Choroid plexus epithelial cell (primary cell): ENCODE data around the gene COX7A2L.

Experiments
- DNase-seq: peaks from one replicate; pipeline ENCODE4 v3.0.0-alpha.2; 2010; ENCODE audit warnings: low read depth
- H3K4me3 ChIP-seq: 2 replicates; pipeline ENCODE4 v1.5.1; 2011; ENCODE audit warnings: low read depth, mild to moderate bottlenecking, control low read depth, low read length, moderate library complexity
- TF ChIP-seq, protein P1 (sequence below): conservative IDR thresholded peaks from 2 replicates; pipeline ENCODE4 v1.5.1; 2011; ENCODE audit warnings: low read depth, mild to moderate bottlenecking, control low read depth, inconsistent platforms, low read length, moderate library complexity

COX7A2L gene

DNA sequence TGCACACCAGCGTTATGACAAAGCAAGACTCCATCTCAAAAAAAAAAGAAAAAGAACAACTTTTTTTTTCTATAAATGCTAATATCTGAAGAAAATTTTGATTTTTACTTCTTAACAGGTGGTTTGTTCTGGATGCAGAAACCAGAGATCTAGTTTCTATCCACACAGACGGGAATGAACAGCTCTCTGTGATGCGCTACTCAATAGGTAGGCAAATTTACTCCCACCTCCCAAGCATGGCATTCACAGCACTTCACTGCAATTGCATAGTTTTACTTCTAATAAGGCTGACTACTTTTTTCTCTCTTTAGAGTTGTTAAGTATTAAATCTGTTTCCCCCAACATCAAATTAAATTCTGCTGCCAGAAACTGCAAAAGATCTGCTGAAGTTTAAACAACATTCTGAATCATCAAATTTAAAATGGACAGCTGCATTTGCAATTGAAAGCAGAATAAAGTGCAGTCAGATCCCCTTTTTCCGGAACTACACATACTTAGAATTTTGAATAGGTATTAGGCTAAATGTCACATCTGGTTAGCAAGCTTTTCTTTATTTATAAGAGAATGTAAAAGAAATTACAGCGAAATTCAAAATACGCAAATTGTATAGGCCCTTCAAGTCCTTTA lies 45.1 kb downstream of the COX7A2L start:
- TF ChIP-seq, protein P1, sequence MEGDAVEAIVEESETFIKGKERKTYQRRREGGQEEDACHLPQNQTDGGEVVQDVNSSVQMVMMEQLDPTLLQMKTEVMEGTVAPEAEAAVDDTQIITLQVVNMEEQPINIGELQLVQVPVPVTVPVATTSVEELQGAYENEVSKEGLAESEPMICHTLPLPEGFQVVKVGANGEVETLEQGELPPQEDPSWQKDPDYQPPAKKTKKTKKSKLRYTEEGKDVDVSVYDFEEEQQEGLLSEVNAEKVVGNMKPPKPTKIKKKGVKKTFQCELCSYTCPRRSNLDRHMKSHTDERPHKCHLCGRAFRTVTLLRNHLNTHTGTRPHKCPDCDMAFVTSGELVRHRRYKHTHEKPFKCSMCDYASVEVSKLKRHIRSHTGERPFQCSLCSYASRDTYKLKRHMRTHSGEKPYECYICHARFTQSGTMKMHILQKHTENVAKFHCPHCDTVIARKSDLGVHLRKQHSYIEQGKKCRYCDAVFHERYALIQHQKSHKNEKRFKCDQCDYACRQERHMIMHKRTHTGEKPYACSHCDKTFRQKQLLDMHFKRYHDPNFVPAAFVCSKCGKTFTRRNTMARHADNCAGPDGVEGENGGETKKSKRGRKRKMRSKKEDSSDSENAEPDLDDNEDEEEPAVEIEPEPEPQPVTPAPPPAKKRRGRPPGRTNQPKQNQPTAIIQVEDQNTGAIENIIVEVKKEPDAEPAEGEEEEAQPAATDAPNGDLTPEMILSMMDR: no peak
- DNase-seq: no peak

GRCh38 chr2:42314892-42315468 lies 46.0 kb downstream of the COX7A2L start:
- H3K4me3 ChIP-seq: no peak overlapping the region
- DNase-seq: peak; percentile 91
- TF ChIP-seq, protein P1: no peak

More for the DNA sequence above, 45.1 kb downstream of the COX7A2L start:
- no peak overlapping the region for H3K4me3 ChIP-seq

GRCh38 chr2:42312106-42312505 lies 48.9 kb downstream of the COX7A2L start:
- DNase-seq: no peak
- TF ChIP-seq, protein P1: no peak
- no peak overlapping the region for H3K4me3 ChIP-seq

DNA sequence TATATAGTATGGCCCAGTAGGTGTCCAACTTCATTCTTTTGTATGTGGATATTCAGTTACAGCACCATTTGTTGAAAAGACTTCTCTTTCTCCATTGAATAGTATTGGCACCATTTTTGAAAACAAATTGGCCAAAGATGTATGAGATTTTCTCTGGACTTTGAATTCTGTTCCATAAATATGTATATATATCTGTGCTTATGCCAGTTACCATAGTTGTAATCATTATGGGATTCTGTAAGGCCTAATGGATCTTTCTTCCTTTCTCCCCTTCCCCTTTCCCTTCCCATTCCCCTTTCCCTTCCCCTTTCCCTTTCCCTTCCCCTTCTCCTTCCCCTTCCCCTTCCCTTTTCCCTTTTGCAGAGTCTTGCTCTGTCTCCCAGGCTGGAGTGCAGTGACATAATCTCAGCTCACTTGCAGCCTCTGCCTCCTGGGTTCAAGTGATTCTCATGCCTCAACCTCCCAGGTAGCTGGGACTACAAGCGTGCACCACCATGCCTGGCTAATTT lies 51.0 kb downstream of the COX7A2L start:
- TF ChIP-seq, protein P1: no peak
- H3K4me3 ChIP-seq: no peak overlapping the region
- no peak for DNase-seq

- TF ChIP-seq, protein P1: no peak
- H3K4me3 ChIP-seq: no peak overlapping the region
- no peak for DNase-seq
Observed at GRCh38 chr2:42309366-42309765, 51.7 kb downstream of the COX7A2L start.

DNA sequence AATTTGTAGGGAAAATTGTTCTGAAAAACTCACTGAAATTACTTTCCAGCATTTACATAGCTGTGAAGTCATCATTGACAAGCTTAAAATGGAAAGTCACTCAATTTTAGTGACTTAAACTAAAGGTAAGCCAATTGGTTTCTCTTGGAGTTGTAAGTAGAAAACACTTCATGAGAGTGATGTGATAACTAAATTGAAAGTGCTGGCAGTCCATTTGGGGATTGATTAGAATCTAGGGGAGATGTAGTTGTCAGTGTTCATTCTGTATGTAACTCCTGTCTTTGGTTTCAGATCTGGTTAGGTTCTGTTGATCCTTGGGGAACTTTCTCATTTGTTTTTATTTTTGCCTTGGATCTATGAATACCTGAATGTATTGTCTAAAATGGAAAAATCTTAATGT lies 53.8 kb downstream of the COX7A2L start:
- no peak for DNase-seq
- TF ChIP-seq, protein P1: no peak
- H3K4me3 ChIP-seq: no peak overlapping the region
